ENCODE results near the gene RBMS1.

GRCh38 chr2:160255408-160255807 is 238.2 kb downstream of the RBMS1 start:
- TF ChIP-seq REST (IDR thresholded peaks at IDR 0.05; ENCODE audit: insufficient read depth in 1 of 2, low read depth in 2 of 2, low read length in 2 of 2) (no peak), TAF1 (IDR thresholded peaks at IDR 0.05; ENCODE audit: borderline replicate concordance, insufficient read depth, low read length) (no peak), POLR2AphosphoS5 (IDR thresholded peaks at IDR 0.05; ENCODE audit: low read depth, low read length) (no peak), SIN3A (IDR thresholded peaks at IDR 0.05; ENCODE audit: borderline replicate concordance, insufficient read depth, low read length) (no peak)
